K562 (cell line): ENCODE measurements around the gene INSR. TPM values are rescaled to one million over a fixed set of nuclear protein-coding genes. Genes with fewer than 3 reads are reported as not detected.

ENCODE experiments used
- ATAC-seq: fragments of 200-7000 bp; cut with Tn5 transposase; 3 replicates; pipeline ENCODE4 v1.9.1; 2020; ENCODE audit warnings: moderate library complexity
- BruUV-seq: library from RNA; stranded (reverse); fragments of 400-500 nt; replicated peaks from 2 replicates; lab custom pipeline; 2021; lab: Mats Ljungman, UMichigan
- CTCF ChIA-PET: fragments of 300-600 bp; formaldehyde crosslinking; extraction: SDS; loops from one replicate; lab custom pipeline; 2021; ENCODE audit warnings: low intra/inter-chr PET ratio; lab: Yijun Ruan, JAX
- POLR2A ChIA-PET: fragments of 300-600, 350-650 bp; sonication (Branson Sonifier 250); formaldehyde crosslinking; extraction: SDS; loops from one replicate; lab custom pipeline; 2021; ENCODE audit warnings: antibody characterized with exemption, inconsistent platforms; lab: Yijun Ruan, JAX
- DNase-seq, 4 experiments: peaks; one replicate each; pipeline versions ENCODE4 v3.0.0 to v3.0.0-alpha.2; 2011 to 2018; ENCODE audit warnings: low spot score in 3 of 4, mixed read lengths in 3 of 4; ENCODE audit errors: extremely low read depth in 1 of 4
- FAIRE-seq: peaks from 2 replicates; lab custom pipeline; 2011; peaks lifted over from hg19 to GRCh38; lab: Jason Lieb, UNC
- H2AFZ ChIP-seq: 2 replicates; pipeline ENCODE4 v1.6.0; 2011; ENCODE audit warnings: low read depth, low read length, control low read depth, inconsistent platforms
- H3K27ac ChIP-seq: fragments of 200-600 bp; 3 replicates; pipeline ENCODE4 v1.8.0; 2011; ENCODE audit warnings: low read depth, mild to moderate bottlenecking, control low read depth, inconsistent platforms, low read length, moderate library complexity, mixed read lengths; ENCODE audit errors: extremely low read depth
- H3K27me3 ChIP-seq, 2 experiments: fragments of 300-600 bp in 1 of 2; 2 replicates in 1 of 2; 3 replicates in 1 of 2; pipeline versions ENCODE4 v1.6.0 to v1.8.0; 2011; ENCODE audit warnings: inconsistent platforms in 2 of 2, low read length in 2 of 2, mild to moderate bottlenecking in 1 of 2, mixed read lengths in 1 of 2, moderate library complexity in 1 of 2; ENCODE audit not compliant: control insufficient read depth in 2 of 2, insufficient read depth in 2 of 2
- H3K36me3 ChIP-seq: fragments of 300-600 bp; 3 replicates; pipeline ENCODE4 v1.8.0; 2011; ENCODE audit warnings: mild to moderate bottlenecking, low read length, inconsistent platforms; ENCODE audit not compliant: control insufficient read depth, insufficient read depth
- H3K4me1 ChIP-seq, 2 experiments: fragments of 200-600 bp in 1 of 2; replicated peaks in 1 of 2; 2 replicates in 1 of 2; 3 replicates in 1 of 2; pipeline versions ENCODE4 v1.5.1 to v1.8.0; 2011; ENCODE audit warnings: inconsistent platforms in 2 of 2, low read length in 2 of 2, mild to moderate bottlenecking in 1 of 2, mixed read lengths in 1 of 2, moderate library complexity in 1 of 2; ENCODE audit not compliant: control insufficient read depth in 2 of 2, insufficient read depth in 2 of 2
- H3K4me2 ChIP-seq: 2 replicates; pipeline ENCODE4 v1.6.1; 2011; ENCODE audit warnings: low read length, control low read depth, inconsistent platforms, mixed read lengths; ENCODE audit not compliant: insufficient read depth
- H3K4me3 ChIP-seq: fragments of 200-600 bp; sonication (generic), shearing (Covaris generic); 2 replicates; pipeline ENCODE4 v1.5.1; 2016; ENCODE audit warnings: control low read depth, inconsistent platforms
- H3K79me2 ChIP-seq: fragments of 200-600 bp; 3 replicates; pipeline ENCODE4 v1.8.0; 2011; ENCODE audit warnings: low read length, inconsistent platforms; ENCODE audit not compliant: control insufficient read depth, insufficient read depth
- H3K9ac ChIP-seq, 2 experiments: 2 replicates each; pipeline versions ENCODE4 v1.6.0 to v1.6.1; 2011; ENCODE audit warnings: low read depth in 2 of 2, low read length in 2 of 2, control low read depth in 1 of 2, inconsistent platforms in 1 of 2, mild to moderate bottlenecking in 1 of 2, mixed read lengths in 1 of 2; ENCODE audit not compliant: insufficient read depth in 1 of 2
- H3K9me1 ChIP-seq: one replicate; pipeline ENCODE4 v1.6.0; 2011; ENCODE audit warnings: inconsistent platforms, mild to moderate bottlenecking, low read length, moderate library complexity; ENCODE audit not compliant: control insufficient read depth, insufficient read depth
- H3K9me3 ChIP-seq: replicated peaks from 2 replicates; pipeline ENCODE4 v1.5.1; 2011; ENCODE audit warnings: low read depth, low read length, inconsistent platforms; ENCODE audit not compliant: control insufficient read depth, insufficient read depth
- H4K20me1 ChIP-seq: replicated peaks from 2 replicates; pipeline ENCODE4 v1.6.1; 2011; ENCODE audit warnings: low read length, inconsistent platforms, mixed read lengths; ENCODE audit not compliant: control insufficient read depth, insufficient read depth
- OTX1 ChIP-seq: fragments of 450-650 bp; formaldehyde crosslinking; IDR thresholded peaks from 2 replicates; pipeline ENCODE4 v1.4.0; 2022; ENCODE audit warnings: mild to moderate bottlenecking
- SETDB1 ChIP-seq: IDR thresholded peaks from one replicate; pipeline ENCODE4 v1.6.1; 2012; ENCODE audit warnings: low read length, control low read depth, inconsistent platforms
- SREBF1 ChIP-seq: fragments of 150-350 bp; IDR thresholded peaks from 2 replicates; pipeline ENCODE4 v1.6.1; 2014; ENCODE audit warnings: antibody characterized with exemption, low read depth, low read length, borderline replicate concordance
- ZNF24 ChIP-seq: fragments of 450-650 bp; IDR thresholded peaks from 2 replicates; pipeline ENCODE4 v1.6.1; 2016
- ZNF655 ChIP-seq: fragments of 250-450 bp; sonication (Bioruptor Pico); IDR thresholded peaks from 2 replicates; pipeline ENCODE4 v1.5.0; 2021
- WGBS: fragments of 100-300 bp; shearing (Covaris generic); methylation state at CpG from one replicate; pipeline ENCODE4 v1.1.6; 2016; ENCODE audit warnings: low coverage, mixed read lengths; ENCODE audit not compliant: insufficient coverage; ENCODE audit errors: missing lambda C conversion rate; 5-methylcytosine and 5-hydroxymethylcytosine counted together
- in situ Hi-C: fragments of 300-500 bp; cut with MboI; formaldehyde crosslinking; loops from 4 replicates; pipeline ENCODE4 v1.15.0; 2018; ENCODE audit warnings: inconsistent platforms, mixed read lengths
- intact Hi-C: fragments of 100-400 bp; cut with micrococcal nuclease; formaldehyde crosslinking; loops from 2 replicates; pipeline ENCODE4 v1.14.2; 2022
- polyA plus RNA-seq, 8 experiments: library from polyadenylated mRNA; depleted of rRNA in 4 of 8; stranded (reverse) in 5 of 8; unstranded in 3 of 8; fragments of >200 nt; fragmentation: Nextera tagmentation in 2 of 8; fragmentation: Illumina TruSeq in 1 of 8; extraction: Ambion mirVana in 2 of 8; extraction: Trizol in 1 of 8; gene quantifications; 2 replicates each; pipeline versions ENCODE4 v1.2.1 to v1.2.3, GENCODE V29; 2011 to 2014; ENCODE audit warnings: inconsistent platforms in 1 of 8, missing spikeins in 1 of 8
- total RNA-seq, 7 experiments: library from RNA; depleted of rRNA in 6 of 7; stranded (reverse); fragments of >200 nt in 6 of 7; fragmentation: Illumina TruSeq in 2 of 7; extraction: Trizol in 2 of 7; gene quantifications; 2 replicates each; pipeline versions ENCODE4 v1.2.1 to v1.2.3, GENCODE V29; 2011 to 2021; ENCODE audit warnings: low replicate concordance in 1 of 7

The INSR gene
- total and polyA plus RNA-seq, 9 of the 15 experiments (the other 6 are each of a cell fraction or from before 2014, with no cell fraction given): 0.04 to 0.88 (median 0.41) TPM

- TF ChIP-seq ZNF655 (CRISPR knock-in tag): no peak
Measured at GRCh38 chr19:7104747-7105447, 189.3 kb downstream of the INSR start (continued).

GRCh38 chr19:7101498-7102253 lies 192.5 kb downstream of the INSR start:
- DNase-seq: no peak
- no peak overlapping the region for H3K4me2 ChIP-seq
- no peak overlapping the region; a peak in 1 of 4 replicates for H3K9ac ChIP-seq
- H3K4me3 ChIP-seq: no peak overlapping the region
- no peak for FAIRE-seq
- POLR2A ChIA-PET: interaction anchor here (1.9 kb wide), 1 partner anchor 239 kb away, joined by 3 read pairs; no protein-coding TSS in a partner anchor
- in situ Hi-C loops (loop anchor here (10.0 kb wide), 1 partner anchor 233 kb away; no protein-coding TSS in a partner anchor), intact Hi-C loops (loop anchor here (1.0 kb wide), 2 partner anchors 225 to 240 kb away; no protein-coding TSS in a partner anchor)
- peaks cover 6% of the 10 kb centered on the region; the same call in 1 of the 2 replicates for H3K9me3 ChIP-seq
- TF ChIP-seq ZNF24: no peak
- TF ChIP-seq SETDB1: no peak
- no peak for TF ChIP-seq OTX1 (CRISPR knock-in tag)
- no peak for TF ChIP-seq SREBF1
- no peak overlapping the region for H3K27ac ChIP-seq
- no peak overlapping the region for H2AFZ ChIP-seq
- peaks cover under 1% of the 10 kb centered on the region for H3K9me1 ChIP-seq
- peaks cover 6 to 11% of the 10 kb centered on the region in 2 experiments; a peak in 3 of 5 replicates for H3K4me1 ChIP-seq
- no TSS peak for BruUV-seq
- 22% methylated on average over 19 of the region's 19 CpGs for WGBS
- no peak for ATAC-seq
- no peaks in the 10 kb centered on the region for H3K36me3 ChIP-seq
- H3K79me2 ChIP-seq: no peaks in the 10 kb centered on the region
- H3K27me3 ChIP-seq: peaks cover 2 to 11% of the 10 kb centered on the region in 2 experiments; a peak in 2 of 5 replicates
- no peaks in the 10 kb centered on the region for H4K20me1 ChIP-seq
- CTCF ChIA-PET: interaction anchor here (0.9 to 2.5 kb wide), 5 partner anchors 224 to 279 kb away, joined by 3 to 11 read pairs (median 5); no protein-coding TSS in a partner anchor
